ENCODE results near the gene ARHGAP15.

GRCh38 chr2:143384111-143384510, 254.9 kb downstream of the ARHGAP15 start:
- TF ChIP-seq CTCF (IDR thresholded peaks at IDR 0.05) (no peak), ZFX (IDR thresholded peaks at IDR 0.05; ENCODE audit: borderline replicate concordance) (no peak)

All from 22Rv1 (cell line).